NT2/D1 (cell line): ENCODE results near the gene VAV2.

Experiments used
- DNase-seq: peaks from one replicate; pipeline ENCODE4 v3.0.0-alpha.2; 2011; ENCODE audit warnings: low read depth, low spot score
- H3K27me3 ChIP-seq: 2 replicates; pipeline ENCODE4 v1.6.0; 2011; ENCODE audit warnings: mild to moderate bottlenecking; ENCODE audit not compliant: insufficient read length, insufficient read depth
- H3K36me3 ChIP-seq: 2 replicates; pipeline ENCODE4 v1.6.1; 2011; ENCODE audit warnings: mild to moderate bottlenecking, low read length, mixed read lengths; ENCODE audit not compliant: insufficient read depth, insufficient read length
- H3K4me1 ChIP-seq: 2 replicates; pipeline ENCODE4 v1.5.1; 2011; ENCODE audit not compliant: insufficient read depth, insufficient read length
- H3K4me3 ChIP-seq: 2 replicates; pipeline ENCODE4 v1.5.1; 2011; ENCODE audit warnings: low read depth; ENCODE audit not compliant: insufficient read length
- H3K9ac ChIP-seq: 2 replicates; pipeline ENCODE4 v1.6.0; 2011; ENCODE audit warnings: low read depth; ENCODE audit not compliant: insufficient read length
- H3K9me3 ChIP-seq: 2 replicates; pipeline ENCODE4 v1.5.1; 2011; ENCODE audit warnings: mild to moderate bottlenecking, low read length; ENCODE audit not compliant: insufficient read depth
- SUZ12 ChIP-seq: IDR thresholded peaks from 2 replicates; pipeline ENCODE4 v1.6.1; 2011; ENCODE audit not compliant: insufficient read length, insufficient read depth; ENCODE audit errors: extremely low read depth
- YY1 ChIP-seq: IDR thresholded peaks from 2 replicates; pipeline ENCODE4 v1.6.1; 2011; ENCODE audit not compliant: insufficient read length, insufficient read depth
- ZNF274 ChIP-seq: IDR thresholded peaks from 2 replicates; pipeline ENCODE4 v1.6.1; 2011; ENCODE audit warnings: mild to moderate bottlenecking, low read depth, low read length

The VAV2 gene

GRCh38 chr9:133810556-133811195, 181.4 kb downstream of the VAV2 start:
- no peak for TF ChIP-seq SUZ12
- no peak for TF ChIP-seq YY1
- no peak for TF ChIP-seq ZNF274
- H3K27me3 ChIP-seq = no peaks in the 10 kb centered on the region
- no peak for DNase-seq
- no peak overlapping the region for H3K4me3 ChIP-seq
- no peaks in the 10 kb centered on the region for H3K9me3 ChIP-seq
- no peak overlapping the region for H3K9ac ChIP-seq
- H3K36me3 ChIP-seq = peaks cover 59% of the 10 kb centered on the region
- H3K4me1 ChIP-seq = peaks cover 2% of the 10 kb centered on the region

GRCh38 chr9:133809335-133809734, 182.8 kb downstream of the VAV2 start:
- H3K9ac ChIP-seq = no peak overlapping the region
- TF ChIP-seq ZNF274 (no peak), SUZ12 (no peak), YY1 (no peak)
- no peaks in the 10 kb centered on the region for H3K27me3 ChIP-seq
- peaks cover 64% of the 10 kb centered on the region for H3K36me3 ChIP-seq
- no peaks in the 10 kb centered on the region for H3K9me3 ChIP-seq
- DNase-seq = no peak
- H3K4me1 ChIP-seq = peaks cover 3% of the 10 kb centered on the region
- no peak overlapping the region for H3K4me3 ChIP-seq

DNA sequence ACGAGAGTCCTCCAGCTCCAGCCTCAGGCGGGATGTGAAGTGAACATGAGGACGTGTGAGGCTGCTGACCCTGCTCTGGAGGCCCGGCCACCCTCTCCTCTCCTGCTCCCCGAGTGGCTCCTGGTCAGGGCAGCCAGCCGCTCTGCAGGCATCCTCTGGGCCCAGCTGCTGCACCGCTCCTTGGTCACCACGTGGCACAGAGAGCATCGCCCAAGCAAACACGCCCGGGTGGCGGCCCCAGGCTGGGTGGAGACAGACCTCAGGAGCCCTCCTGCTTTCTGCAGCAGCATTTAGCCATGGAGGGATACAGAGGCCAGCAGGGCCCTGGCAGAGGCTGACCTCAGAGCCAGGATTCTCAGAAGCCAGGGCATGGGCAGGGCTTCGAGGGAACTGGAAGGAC, 184.3 kb downstream of the VAV2 start:
- no peaks in the 10 kb centered on the region for H3K27me3 ChIP-seq
- no peak for DNase-seq
- peaks cover 64% of the 10 kb centered on the region for H3K36me3 ChIP-seq

DNA sequence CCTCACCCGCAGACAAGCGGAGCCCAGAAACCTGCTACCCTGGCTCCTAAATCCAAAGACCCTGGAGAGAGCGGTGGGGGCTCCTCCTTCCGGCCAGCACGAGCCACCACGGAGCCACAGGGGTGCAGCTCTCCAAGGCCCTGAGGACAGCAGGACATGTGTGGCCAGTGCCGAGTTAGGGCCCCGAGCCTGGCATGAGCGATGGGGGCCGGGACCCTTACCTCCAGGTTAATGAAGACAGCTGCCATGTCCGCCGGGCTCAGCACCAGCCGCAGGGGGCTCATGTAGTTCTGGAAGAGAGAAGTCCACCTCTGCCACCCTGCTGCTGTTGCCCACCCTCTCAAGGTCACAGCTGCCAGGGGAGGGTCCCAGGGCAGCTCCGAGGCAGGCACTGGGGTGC, 185.1 kb downstream of the VAV2 start:
- Histone ChIP-seq H3K9me3 (no peaks in the 10 kb centered on the region), H3K4me3 (no peak overlapping the region), H3K4me1 (peaks cover 13% of the 10 kb centered on the region), H3K9ac (no peak overlapping the region), H3K36me3 (peaks cover 67% of the 10 kb centered on the region), H3K27me3 (no peaks in the 10 kb centered on the region)
- no peak for TF ChIP-seq SUZ12
- TF ChIP-seq ZNF274 = no peak
- TF ChIP-seq YY1 = no peak
- no peak for DNase-seq

More for the DNA sequence above, 184.3 kb downstream of the VAV2 start:
- no peak overlapping the region for H3K4me3 ChIP-seq
- peaks cover 13% of the 10 kb centered on the region for H3K4me1 ChIP-seq
- TF ChIP-seq YY1 (no peak), SUZ12 (no peak), ZNF274 (no peak)
- no peaks in the 10 kb centered on the region for H3K9me3 ChIP-seq
- no peak overlapping the region for H3K9ac ChIP-seq

DNA sequence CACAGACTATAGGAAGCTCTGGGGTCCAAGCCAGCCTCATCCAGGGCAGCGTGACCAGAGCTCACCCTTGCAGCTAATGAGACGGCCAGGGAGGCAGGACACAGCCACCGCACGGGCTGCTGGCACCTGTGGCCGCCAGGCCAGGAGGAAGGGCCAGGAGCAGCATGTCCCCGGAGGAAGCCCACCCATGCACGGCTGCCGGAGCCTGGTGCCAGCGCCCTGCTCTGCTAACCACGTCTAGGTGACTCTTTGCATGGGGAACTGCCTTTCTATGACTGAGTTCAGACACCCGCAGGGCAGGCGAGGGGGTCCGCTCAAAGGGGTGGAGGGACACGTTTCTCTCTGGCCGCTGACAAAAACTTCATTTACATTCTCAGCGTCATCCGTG, 185.5 kb downstream of the VAV2 start:
- H3K4me3 ChIP-seq = no peak overlapping the region
- TF ChIP-seq ZNF274 = no peak
- TF ChIP-seq YY1 = no peak
- TF ChIP-seq SUZ12 = no peak
- DNase-seq = no peak
- H3K4me1 ChIP-seq = peaks cover 13% of the 10 kb centered on the region
- H3K9me3 ChIP-seq = no peaks in the 10 kb centered on the region
- no peak overlapping the region for H3K9ac ChIP-seq
- no peaks in the 10 kb centered on the region for H3K27me3 ChIP-seq
- peaks cover 67% of the 10 kb centered on the region for H3K36me3 ChIP-seq

GRCh38 chr9:133805876-133806622, 186.1 kb downstream of the VAV2 start:
- Histone ChIP-seq H3K27me3 (no peaks in the 10 kb centered on the region), H3K4me3 (no peak overlapping the region), H3K36me3 (peaks cover 71% of the 10 kb centered on the region), H3K9ac (no peak overlapping the region), H3K9me3 (no peaks in the 10 kb centered on the region), H3K4me1 (peaks cover 13% of the 10 kb centered on the region)
- TF ChIP-seq SUZ12 (no peak), ZNF274 (no peak), YY1 (no peak)
- DNase-seq = no peak

GRCh38 chr9:133804199-133804598, 187.9 kb downstream of the VAV2 start:
- Histone ChIP-seq H3K9me3 (no peaks in the 10 kb centered on the region), H3K36me3 (peaks cover 59% of the 10 kb centered on the region), H3K4me3 (no peak overlapping the region), H3K4me1 (peaks cover 12% of the 10 kb centered on the region), H3K9ac (no peak overlapping the region), H3K27me3 (no peaks in the 10 kb centered on the region)
- TF ChIP-seq YY1 (no peak), SUZ12 (no peak)
- DNase-seq = no peak

GRCh38 chr9:133803745-133804144, 188.4 kb downstream of the VAV2 start:
- H3K9me3 ChIP-seq = no peaks in the 10 kb centered on the region
- H3K9ac ChIP-seq = no peak overlapping the region
- H3K4me1 ChIP-seq = peaks cover 12% of the 10 kb centered on the region
- no peak for DNase-seq
- H3K36me3 ChIP-seq = peaks cover 59% of the 10 kb centered on the region
- no peaks in the 10 kb centered on the region for H3K27me3 ChIP-seq
- TF ChIP-seq ZNF274 = no peak
- no peak for TF ChIP-seq YY1
- TF ChIP-seq SUZ12 = no peak
- H3K4me3 ChIP-seq = no peak overlapping the region
